ENCODE data around the gene SEZ6.

SEZ6 gene

DNA sequence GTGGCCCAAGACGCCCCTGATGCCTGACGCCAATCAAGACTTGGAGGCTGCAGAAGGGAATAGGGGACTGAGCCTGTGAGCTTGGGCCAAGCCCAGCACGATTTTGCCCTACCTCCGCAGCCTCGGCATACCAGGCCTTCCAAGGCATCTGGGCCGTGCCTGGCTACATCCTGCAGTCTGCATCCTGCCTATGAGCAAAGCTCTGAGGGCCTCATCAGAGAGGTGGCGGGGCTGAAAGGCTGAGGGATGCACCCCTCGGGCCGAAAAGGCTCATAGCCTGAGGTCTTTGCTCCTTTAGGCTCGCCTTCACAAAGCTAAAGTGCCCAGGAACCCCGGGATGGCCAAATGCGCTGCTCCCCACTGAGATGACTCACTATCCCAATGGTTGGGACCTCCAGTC, 2.5 kb downstream of the SEZ6 start:
- no peak for DNase-seq (ENCODE audit: low spot score)

DNA sequence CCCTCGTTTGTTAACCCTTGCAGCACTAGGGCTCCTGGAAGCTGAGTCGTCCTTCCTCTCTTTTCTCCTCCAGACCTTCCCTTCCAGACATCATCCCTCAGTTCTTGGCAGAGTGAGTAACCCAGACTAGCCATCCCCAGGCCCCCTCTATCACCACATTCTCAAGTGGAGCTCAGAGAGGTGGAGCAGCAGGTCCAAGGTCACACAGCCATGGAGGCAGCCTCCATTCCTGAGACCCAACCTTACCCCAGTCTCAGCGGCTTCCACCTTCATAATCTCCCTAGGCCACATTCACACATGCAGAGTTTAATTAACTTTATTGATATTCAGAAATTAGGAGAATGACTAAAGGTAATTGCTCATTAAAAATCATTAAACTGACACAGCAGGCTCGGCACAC, 3.0 kb downstream of the SEZ6 start:
- no peak for DNase-seq (ENCODE audit: low spot score)

DNA sequence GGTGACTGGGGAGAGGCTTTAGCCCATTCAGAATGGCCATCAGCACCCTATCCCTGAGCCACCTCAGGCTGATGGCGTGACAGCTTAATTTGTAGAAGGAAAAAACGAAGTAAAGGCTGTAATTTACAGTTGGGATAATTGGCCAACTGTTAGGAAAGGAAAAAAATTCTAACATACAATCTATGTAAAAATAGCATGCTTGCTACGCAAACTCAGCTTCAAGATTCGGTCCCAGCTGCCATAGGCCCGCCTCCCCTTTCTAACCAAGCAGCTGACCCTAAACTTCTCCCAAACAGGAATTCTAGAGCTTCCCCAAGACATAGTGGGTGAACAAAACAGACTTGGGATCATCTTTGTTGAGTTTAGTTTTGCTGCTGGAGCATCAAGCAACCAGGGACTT, 4.9 kb downstream of the SEZ6 start:
- no peak for DNase-seq (ENCODE audit: low spot score)

DNA sequence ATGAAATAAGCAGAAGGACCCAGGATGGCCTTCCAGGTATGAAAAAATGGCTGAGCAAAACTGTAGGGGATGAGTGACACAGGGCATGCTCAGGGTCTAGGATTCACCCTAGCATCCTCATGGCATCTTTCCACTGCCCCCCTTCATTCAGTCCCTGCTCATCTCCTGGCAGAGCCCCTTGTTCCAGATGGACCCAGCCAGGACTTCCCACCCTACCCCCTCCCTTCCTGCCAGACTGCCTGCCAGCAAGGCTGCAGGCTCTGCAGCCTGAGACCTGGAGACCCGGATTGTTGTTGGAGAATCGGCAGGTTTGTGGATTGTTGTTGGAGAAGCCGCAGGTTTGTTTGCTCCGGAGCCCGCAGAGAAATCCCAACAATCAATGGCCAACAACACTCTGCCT, 6.6 kb downstream of the SEZ6 start:
- DNase-seq (ENCODE audit: low spot score) = no peak

DNA sequence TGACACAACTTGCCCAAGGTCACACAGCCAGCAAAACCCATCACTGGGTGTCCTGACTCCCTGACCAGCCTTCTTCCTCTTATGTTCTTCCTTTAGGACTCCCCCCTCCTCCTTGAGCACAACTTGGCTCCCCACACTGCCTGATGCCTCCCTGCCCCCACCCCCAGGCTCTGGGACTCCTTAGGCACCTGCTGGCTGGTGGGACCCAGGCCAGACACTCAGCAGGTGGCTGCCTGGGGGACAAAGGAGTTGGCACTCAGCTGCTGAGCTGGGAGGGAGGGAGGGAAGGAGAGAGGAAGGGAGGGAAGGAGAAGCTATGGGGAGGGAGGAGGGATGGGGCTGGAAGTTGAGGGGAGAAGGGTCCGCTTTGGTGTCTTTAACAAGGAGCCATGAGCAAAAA, 8.0 kb downstream of the SEZ6 start:
- DNase-seq (ENCODE audit: low spot score) = no peak

DNA sequence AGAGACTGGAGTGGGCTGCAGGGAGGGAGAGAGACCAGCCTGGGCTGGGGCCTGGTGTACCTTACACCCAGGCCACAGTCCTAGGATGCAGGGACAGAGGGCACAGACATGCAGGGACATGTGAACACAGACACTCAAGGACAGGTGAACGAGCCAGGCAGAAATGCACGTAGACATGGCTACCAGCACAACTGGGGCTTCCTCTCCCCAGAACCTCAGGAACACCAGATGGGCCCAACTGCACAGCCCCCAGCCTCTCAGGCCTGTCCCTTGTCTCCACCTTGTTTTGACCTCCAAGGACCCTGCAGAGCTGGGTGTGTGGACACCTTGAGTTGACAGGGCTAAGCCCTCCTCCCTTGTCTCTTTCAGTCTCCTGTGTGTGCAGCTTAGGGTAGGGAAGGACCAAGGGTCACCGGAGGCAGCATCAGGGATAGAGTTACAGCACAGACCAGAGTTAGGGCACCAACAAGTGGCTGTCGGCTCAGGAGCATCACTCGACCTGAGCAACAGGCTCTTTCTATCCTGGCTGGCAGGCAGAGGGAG, 9.2 kb downstream of the SEZ6 start:
- DNase-seq (ENCODE audit: low spot score) = no peak

DNA sequence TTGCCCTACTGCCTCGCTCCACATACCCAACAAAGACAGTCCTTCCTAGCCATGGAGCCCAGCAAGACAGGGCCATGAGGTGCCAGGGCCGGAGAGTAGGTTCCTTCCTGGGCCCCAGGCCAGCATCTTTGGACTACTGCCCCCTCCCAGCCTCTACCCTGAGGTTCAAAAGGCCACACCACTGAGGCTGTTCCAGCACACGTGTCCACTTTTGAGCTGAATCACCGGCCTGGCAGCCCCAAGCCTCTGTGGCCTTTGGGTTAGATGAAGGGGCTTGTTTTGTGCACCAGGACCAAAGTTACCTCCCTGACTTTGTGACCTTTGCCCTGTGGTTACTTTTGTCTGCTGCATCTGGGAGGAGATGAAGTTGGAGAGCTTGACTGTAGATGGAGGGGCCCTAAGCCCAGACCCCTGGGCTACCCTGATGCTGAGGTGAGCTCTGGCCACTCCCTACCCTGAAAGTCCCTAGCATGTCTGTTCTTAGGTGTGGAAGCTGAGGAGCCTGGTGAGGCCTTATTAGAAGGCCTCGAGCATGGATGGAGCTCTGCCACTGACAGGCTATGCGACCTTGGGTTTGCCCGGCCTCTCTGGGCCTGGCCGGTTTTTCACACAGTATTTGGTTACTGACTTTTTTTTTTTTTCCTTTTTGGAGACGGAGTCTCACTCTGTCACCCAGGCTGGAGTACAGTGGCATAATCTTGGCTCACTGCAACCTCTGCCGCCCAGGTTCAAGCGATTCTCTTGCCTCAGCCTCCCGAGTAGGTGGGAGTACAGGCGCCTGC, 12.0 kb downstream of the SEZ6 start:
- no peak for DNase-seq (ENCODE audit: low spot score)

DNA sequence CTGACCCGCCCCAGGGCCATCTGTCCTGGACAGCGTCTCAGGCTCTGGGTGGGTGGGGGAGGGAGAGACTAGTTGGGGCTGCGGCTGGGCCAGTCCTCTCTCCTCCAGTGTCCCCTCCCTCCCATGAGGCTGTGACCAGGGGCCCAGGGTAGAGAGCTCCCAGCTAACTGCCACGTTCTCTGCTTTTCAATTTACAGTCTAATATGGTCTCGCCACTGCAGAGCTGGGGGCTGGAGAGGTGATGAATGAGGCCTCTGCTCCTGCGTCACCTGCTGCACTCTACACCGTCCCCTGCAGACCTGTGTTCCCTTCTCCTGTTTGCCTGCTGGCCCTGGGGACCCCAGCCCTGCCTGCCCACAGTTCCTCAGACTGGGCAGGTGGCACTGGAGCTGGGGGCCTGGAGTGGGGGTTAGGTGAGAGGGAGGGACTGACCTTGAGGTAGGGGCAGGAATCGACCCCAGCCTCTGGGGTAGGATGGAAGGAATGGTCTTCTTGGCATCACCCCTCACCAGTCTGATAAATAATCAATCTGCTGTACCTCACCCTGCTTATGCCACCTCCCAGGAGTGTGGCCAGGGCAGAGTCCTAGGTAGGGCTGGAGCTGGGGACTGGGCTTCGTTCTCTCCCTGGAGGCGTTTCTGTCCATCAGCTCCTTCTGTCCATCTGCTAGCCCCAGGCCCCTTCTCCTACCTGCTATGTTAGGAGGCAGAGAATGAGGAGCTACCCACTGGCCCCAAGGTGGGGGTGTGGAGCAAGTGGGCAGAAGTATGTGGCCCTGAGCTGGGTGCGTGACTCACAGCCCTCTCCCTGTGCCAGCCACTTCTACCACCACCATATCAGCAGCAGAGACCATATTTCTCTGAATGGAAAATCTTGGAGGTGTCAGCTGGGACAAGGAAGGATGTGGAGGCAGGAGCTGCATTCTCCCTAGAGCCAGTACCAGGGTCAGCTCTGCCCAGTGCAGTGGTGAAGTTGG, 12.9 kb downstream of the SEZ6 start:
- peak; percentile 29 for DNase-seq (ENCODE audit: low spot score)

DNA sequence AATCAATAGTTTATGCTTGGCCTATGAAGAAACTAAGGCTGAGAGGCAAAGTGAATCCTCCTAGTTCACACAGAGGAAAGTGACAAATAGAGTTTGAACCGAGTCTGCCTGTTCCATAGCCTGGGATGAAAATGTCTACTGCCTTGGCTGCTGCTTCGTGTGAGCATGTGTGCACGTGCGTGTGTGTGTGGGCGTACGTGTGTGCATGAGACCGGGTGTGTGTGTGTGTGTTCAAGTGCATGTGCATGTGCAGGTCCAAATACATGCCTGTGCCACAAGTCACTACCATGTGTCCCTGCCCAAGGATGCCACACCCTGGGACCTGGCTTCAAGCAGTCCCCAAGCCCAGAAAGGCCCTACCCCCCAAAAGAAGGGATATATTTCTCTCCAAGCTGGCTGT, 13.6 kb downstream of the SEZ6 start:
- no peak for DNase-seq (ENCODE audit: low spot score)

DNA sequence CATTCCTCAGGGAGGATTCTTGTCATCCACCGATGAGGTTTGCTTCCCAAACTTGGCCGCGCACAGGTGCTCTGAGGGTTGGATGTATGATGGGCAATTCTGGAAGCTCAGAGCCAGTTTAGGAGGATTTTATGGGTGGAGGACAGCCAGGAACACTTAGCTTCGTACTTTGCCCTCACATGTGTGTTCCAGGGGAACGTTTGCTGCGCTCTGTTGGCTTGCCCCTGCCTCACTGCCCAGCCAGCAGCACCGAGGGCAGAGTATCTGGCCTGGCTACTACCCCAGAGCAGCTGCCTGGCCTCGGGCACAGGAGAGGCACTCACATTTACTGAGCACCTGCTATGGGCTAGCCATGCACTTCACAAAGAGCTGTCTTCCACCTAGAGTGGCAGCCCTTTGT, 14.1 kb downstream of the SEZ6 start:
- no peak for DNase-seq (ENCODE audit: low spot score)

DNA sequence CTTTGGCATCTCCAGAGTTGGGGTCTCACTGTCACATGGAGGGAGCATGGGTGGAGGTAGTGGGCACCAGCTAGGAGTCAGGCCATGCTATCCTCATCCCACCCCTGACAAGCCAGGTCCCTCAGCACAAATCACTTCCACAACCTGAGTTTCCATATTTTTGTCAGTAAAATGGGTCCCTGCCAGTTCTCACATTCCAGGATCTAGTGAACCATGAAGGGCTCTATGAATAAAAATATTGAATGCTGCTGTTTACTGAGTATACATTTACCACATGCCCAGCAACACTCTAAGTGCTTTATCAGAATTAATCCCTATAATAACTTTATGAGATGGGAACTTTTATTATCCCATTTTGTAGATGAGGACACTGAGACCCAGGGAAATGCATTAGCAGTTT, 16.8 kb downstream of the SEZ6 start:
- no peak for DNase-seq (ENCODE audit: low spot score)

DNA sequence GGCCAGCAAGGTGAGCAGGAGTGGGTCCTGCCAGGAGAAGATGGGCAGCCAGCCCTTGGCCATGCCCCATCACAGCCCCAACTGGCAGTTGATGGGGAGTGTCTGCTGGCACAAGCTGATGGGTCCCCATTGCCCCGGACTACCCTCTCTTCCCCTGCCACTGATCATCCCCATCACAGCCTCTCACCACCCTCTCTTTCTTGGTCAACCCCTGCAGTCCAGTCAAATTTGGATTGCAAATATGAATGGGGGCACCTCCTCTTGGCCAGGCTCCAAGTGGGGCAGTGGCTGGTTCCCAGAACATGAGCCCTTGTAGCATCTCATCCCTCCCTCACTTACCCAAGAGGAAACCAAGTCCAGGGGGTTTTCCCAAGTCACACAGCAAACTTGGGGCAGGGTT, 17.4 kb downstream of the SEZ6 start:
- DNase-seq (ENCODE audit: low spot score) = no peak

DNA sequence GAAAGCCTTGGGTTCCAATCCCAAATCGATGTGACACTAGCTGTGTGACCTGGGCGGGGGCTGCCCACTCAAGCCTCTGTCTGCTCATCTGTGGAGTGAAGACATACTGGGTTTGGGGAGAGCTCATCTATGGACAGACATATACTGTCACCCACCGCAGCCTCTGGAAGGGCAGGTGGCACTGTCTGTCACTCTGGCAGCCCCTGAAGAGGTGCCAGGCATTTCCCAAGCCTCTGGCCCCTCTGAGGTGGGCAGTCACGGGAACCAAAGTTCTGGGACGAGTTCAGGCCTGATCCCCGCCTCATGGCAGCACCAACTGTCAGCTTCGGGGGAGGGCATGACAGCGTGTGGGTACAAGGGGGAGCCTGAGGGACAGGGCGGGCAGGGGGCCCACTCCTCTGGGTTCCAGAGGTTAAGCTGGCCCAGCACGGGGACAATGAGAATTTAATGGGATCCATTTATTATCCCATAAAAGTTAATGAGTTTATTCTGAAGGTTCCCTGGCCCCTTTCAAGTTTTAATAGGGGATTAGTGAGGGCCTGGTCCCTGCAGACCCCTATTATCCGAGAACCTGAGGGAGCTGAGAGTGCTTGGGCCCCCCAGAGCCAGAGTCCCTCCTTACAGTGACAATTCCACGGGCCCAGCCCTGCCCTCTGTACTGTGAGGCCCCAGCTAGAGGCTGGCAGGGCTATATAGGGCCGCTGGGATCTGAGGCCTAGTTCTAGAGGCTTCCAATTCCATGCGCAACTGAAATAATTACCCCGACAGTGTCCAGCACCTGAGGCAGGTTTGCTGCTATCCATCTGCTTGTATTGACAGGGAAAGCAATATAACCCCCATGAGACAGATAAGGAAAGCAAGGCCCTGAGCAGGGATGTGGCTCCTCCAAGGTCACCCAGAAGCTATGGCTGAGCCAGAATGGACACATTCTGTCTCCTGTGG, 18.8 kb downstream of the SEZ6 start:
- no peak for DNase-seq (ENCODE audit: low spot score)

DNA sequence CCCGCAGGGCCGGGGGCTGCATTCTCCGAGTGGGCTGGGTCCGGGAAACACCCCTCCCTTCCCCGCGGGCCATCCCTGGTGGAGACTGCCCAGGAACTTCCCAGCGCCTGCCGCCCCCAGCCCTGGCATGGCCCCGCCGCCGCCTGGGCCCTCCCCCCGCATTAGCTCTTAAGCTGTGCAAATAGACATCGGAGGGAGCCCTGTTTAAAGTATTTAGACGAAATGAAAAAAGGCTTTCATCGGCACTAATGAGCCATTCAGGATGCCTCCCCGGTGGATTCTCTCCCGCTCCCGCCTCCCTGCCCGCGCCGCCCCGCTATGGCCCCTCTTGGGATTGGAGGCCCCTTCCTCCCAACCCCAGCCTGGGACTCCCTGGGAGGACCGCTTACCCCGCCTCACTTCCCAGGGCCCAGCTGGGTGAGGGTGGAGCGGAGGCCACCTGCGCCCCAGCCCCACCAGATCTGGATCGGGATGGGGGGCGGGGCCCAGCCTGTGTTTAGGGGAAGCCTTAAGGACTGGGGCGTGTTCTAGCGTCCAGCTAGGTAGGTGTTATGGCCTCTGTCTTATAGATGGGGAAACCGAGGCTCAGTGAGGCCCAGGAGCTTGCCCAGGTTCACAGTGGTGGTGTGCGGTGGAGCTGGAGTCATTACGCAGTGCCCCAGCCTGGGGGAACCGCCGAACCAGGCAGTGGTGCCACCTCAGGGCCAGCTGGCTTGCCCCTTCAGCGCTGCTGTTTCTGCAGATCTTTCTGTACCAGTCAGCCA, 19.7 kb downstream of the SEZ6 start:
- no peak for DNase-seq (ENCODE audit: low spot score)

DNA sequence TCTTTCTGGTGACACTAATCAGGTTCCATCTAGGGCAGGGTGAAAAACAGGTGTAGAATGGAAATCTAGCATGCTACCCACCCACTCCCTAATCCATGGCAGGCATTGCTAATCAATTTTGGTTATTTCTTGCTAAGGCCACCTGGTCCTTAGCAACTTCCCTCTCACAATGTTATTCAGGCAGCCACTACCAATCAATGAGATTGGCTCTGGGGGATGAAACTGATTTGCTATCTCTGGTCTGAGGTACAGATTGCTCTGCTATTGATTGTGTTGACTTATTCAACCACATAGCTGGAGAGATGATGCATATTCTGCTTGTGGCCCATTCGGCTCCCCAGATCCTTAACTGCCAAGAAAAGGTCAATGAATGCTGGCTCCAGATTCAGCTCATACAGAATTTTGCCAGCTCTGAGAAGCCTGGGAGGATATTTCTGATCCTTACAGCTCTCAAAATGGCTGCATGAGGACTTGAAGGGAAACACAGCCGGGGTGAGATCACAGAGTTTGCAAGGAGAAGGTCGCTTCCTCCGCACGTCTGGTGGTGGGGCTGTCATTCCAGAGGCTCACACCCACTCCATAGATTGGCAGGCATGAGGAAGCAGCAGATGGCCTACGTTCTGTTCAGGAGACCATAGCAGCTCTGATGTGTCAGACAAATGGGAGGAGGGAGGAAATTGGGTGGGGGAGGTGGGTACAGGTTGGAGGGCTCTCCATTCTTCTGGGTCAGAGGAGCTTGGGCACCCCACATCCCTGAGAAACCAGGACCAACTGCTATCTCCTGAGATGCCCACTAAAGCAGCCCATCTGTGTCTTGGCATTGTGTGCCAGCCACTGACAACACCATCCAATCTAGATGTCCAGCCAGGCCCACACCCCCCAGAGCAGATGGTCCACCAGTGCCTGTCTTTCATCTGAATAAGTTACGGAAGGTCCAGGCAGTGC, 22.3 kb downstream of the SEZ6 start:
- DNase-seq (ENCODE audit: low spot score) = no peak

DNA sequence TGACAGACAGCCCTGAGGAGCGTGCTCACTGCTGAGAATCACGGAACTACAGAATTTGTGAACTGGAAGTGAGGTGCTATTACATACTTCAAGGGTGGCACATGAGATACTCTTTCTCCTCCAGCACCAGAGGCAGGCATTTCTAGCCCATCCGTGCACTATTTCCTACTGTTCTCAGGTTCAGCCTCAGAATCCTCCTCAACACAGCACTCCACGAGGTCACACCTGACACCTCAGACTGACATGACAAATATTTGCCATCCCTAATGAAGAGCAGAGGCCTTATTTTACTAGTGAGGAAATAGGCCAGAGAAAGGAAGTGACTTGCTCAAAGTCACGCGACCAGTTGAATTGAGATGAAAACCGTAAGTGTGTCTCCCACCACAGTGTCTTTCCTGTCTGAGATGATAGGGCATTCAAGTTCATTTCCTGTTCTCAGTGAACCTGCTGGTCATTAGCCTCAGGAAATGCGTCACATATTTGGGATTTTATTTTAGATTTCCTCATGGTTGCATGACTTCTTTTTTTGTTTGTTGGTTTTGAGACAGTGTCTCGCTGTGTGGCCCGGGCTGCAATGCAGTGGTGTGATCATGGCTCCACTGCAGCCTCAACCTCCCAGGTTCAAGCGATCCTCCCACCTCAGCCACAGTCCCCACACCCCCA, 23.6 kb downstream of the SEZ6 start:
- peak; percentile 14 for DNase-seq (ENCODE audit: low spot score)

DNA sequence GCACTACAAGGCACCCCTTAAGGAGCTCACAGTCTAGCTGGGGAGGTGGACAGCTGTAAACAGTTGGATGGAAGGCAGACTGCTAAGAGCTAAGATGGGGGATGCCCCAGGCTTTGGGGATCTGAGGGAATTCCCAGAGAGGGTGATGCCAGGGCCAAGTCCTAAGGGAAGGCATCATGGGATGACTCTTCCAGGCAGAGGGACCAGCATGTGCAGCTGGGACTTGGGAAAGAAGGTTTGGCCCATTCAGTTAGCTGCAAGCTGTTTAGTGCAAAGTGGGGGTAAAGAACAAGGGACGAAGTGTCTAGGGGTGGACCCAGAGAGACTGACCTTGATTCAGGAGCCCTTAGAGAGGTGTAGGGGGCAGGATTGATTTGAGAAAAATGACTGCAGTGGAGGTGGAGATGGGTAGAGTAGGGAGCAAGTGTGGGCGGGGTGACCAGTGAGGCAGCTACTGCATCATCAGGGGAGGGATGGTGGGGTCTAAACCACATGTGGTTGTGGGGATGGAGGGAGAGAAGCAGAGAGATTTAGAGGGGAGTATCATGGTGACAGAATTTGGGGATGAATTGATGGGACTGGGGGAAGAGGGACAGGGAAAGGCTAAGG, 27.4 kb downstream of the SEZ6 start:
- DNase-seq (ENCODE audit: low spot score) = no peak

DNA sequence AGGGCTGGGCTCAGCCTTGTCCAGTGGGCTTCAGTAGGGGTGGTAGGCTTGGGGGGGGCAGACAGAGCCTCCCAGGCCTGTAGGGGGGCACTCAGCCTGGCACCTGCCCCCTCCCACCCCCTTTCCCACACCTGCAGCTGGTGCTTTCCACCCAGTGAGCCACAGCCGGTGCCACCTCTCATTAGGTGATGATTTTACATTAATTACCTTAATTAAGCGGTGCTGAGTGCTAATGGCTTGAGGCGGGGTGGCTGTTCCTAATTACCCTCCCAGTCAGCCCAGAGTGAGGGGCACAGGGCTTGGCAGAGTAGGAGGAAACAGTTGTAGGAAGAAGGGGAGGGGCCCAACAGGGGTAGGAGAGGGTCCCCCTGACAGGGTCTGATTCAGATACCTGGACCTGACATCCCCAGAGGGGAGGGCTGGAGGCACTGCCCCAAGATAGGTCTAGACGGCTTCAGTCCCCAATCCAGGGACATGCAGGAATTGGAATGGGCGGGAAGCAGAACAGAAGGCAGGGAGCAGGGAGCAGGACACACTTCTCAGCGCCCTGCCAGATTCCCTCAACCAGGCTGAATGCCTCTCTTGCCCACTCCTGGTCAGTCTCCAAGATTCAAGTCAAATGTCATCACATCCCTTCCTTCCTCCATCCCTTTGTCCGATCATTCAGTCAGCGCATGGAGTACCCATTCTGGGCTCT, 28.0 kb downstream of the SEZ6 start:
- DNase-seq (ENCODE audit: low spot score) = no peak

All from kidney tubule cell (primary cell).